Vagina (tissue), 2 donors: ENCODE results near the gene MYO1E.

Experiments used
- CTCF ChIP-seq, 3 experiments: fragments of 450-650 bp in 2 of 3; fragments of 200-600 bp in 1 of 3; sonication (generic) in 1 of 3; IDR thresholded peaks; one replicate each; pipeline ENCODE4 v1.5.1; 2017 to 2019; ENCODE audit warnings: antibody characterized with exemption in 3 of 3, mild to moderate bottlenecking in 2 of 3, moderate library complexity in 2 of 3
- POLR2A ChIP-seq, 2 donors: fragments of 450-650 bp; IDR thresholded peaks; one replicate each; pipeline ENCODE4 v1.6.1; 2017; ENCODE audit warnings: antibody characterized with exemption in 2 of 2, mild to moderate bottlenecking in 2 of 2, moderate library complexity in 2 of 2

- TF ChIP-seq CTCF (IDR thresholded peaks at IDR 0.05), result no peak
- TF ChIP-seq POLR2A (IDR thresholded peaks at IDR 0.05), result no peak
Measured at GRCh38 chr15:59369597-59369996, 3.1 kb downstream of the MYO1E start.
